ENCODE results near the gene PARVA. TPM values are rescaled to one million over a fixed set of nuclear protein-coding genes. Genes with fewer than 3 reads are reported as not detected.

The PARVA gene
- polyA plus RNA-seq, 3 donors = not detected

DNA sequence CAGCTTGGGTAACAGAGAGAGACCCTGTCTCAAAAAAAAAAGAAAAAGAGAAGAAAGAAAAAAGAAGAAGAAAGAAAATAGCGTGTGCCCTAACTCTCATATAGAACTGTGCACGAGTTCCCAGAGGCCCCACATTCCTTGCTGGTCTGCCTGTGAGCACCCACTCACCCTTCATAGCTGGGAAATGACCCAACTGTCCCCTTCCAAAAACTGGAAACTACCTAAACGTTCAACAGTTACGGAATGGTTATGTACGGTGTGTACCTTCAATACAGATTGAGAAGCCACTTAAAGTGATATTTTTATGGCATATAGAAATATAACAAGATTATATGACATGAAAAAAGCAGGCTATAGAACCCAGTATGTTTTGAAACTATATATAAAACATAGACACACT is 82.0 kb downstream of the PARVA start:
- no peak for TF ChIP-seq CTCF (IDR thresholded peaks at IDR 0.05)
- intact Hi-C loops (cut with micrococcal nuclease) = no loop called here
- Mint-ChIP-seq H3K36me3 (no peaks in the 10 kb centered on the region), H3K27me3 (ENCODE audit: low read depth in 3 of 3) (peaks cover 3 to 8% (median 8%) of the 10 kb centered on the region in 3 donors), H3K27ac (no peak overlapping the region), H3K4me1 (no peaks in the 10 kb centered on the region), H3K9me3 (peaks cover 0 to 5% (median 2%) of the 10 kb centered on the region in 7 donors), H3K4me3 (no peak overlapping the region)
- H3K9ac ChIP-seq (ENCODE audit: insufficient read depth, low read length, poor library complexity, severe bottlenecking) = no peak overlapping the region
- no peaks in the 10 kb centered on the region for H3K27me3 ChIP-seq (ENCODE audit: control insufficient read depth in 2 of 2, insufficient read depth in 2 of 2, low read length in 2 of 2)
- H4K20me1 ChIP-seq (ENCODE audit: insufficient read depth, low read length) = no peaks in the 10 kb centered on the region
- H3K36me3 ChIP-seq (replicated peaks in 1 of 2; ENCODE audit: control insufficient read depth in 1 of 2, insufficient read depth in 2 of 2, low read length in 2 of 2) = no peaks in the 10 kb centered on the region
- no peaks in the 10 kb centered on the region for H3K9me3 ChIP-seq (replicated peaks in 1 of 2; ENCODE audit: control insufficient read depth in 1 of 2, insufficient read depth in 1 of 2, low read length in 2 of 2)
- H2AFZ ChIP-seq (ENCODE audit: insufficient read depth, low read depth, low read length, poor library complexity, severe bottlenecking) = no peak overlapping the region
- DNase-seq = no peak
- no peaks in the 10 kb centered on the region for H3K4me1 ChIP-seq (ENCODE audit: control insufficient read depth in 1 of 2, insufficient read depth in 2 of 2, low read length in 2 of 2)
- no peaks in the 10 kb centered on the region for H3K79me2 ChIP-seq (ENCODE audit: insufficient read depth, low read length)
- no CpG with 5 or more reads among the region's 5 CpGs for WGBS (ENCODE audit: insufficient coverage)
- H3K27ac ChIP-seq (ENCODE audit: low read depth in 1 of 2, low read length in 2 of 2) = no peak overlapping the region
- H3K4me3 ChIP-seq (replicated peaks in 1 of 3; ENCODE audit: low read depth in 2 of 3, low read length in 3 of 3) = no peak overlapping the region
- H3K4me2 ChIP-seq (replicated peaks; ENCODE audit: extremely low read depth, low read length, poor library complexity, severe bottlenecking) = no peak overlapping the region

DNA sequence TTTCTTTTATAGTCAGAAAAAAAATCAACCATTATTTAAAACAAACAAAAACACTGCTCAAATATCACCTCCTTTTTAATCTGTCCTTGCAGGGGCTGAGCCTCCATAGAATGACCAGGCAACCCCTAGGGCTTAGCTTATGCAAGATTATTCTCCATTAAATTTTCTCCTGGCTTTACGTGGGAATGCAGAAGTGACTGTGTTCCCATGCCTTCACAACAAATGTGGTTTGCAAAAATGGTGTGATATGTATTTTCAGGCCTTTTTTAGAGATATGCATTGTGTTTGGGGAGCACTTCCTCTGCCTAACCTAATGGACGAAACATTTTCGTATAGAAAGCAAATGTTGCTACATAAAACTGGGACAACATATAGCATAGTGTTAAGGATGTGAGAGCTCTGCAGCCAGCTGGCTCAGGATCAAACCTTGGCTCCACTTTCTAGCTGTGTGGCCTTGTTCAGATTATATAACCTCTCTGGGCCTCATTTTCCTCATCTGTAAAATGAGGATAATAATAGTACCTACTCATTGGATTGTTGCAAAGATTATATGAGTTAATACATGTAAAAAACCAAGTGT is 82.6 kb downstream of the PARVA start:
- no peaks in the 10 kb centered on the region for H3K79me2 ChIP-seq (ENCODE audit: insufficient read depth, low read length)
- no peak overlapping the region for H3K27ac Mint-ChIP-seq

More for the DNA sequence above, 82.6 kb downstream of the PARVA start:
- Histone ChIP-seq H3K9me3 (replicated peaks in 1 of 2; ENCODE audit: control insufficient read depth in 1 of 2, insufficient read depth in 1 of 2, low read length in 2 of 2) (peaks cover 0 to 2% of the 10 kb centered on the region in 2 donors), H3K4me3 (replicated peaks in 1 of 3; ENCODE audit: low read depth in 2 of 3, low read length in 3 of 3) (no peak overlapping the region), H3K27me3 (ENCODE audit: control insufficient read depth in 2 of 2, insufficient read depth in 2 of 2, low read length in 2 of 2) (no peaks in the 10 kb centered on the region), H2AFZ (ENCODE audit: insufficient read depth, low read depth, low read length, poor library complexity, severe bottlenecking) (no peak overlapping the region), H3K9ac (ENCODE audit: insufficient read depth, low read length, poor library complexity, severe bottlenecking) (no peak overlapping the region), H3K36me3 (replicated peaks in 1 of 2; ENCODE audit: control insufficient read depth in 1 of 2, insufficient read depth in 2 of 2, low read length in 2 of 2) (no peaks in the 10 kb centered on the region), H4K20me1 (ENCODE audit: insufficient read depth, low read length) (no peaks in the 10 kb centered on the region), H3K4me1 (ENCODE audit: control insufficient read depth in 1 of 2, insufficient read depth in 2 of 2, low read length in 2 of 2) (no peaks in the 10 kb centered on the region), H3K27ac (ENCODE audit: low read depth in 1 of 2, low read length in 2 of 2) (no peak overlapping the region), H3K4me2 (replicated peaks; ENCODE audit: extremely low read depth, low read length, poor library complexity, severe bottlenecking) (no peak overlapping the region)
- DNase-seq = no peak
- peaks cover 0 to 8% (median 3%) of the 10 kb centered on the region in 7 donors for H3K9me3 Mint-ChIP-seq
- no peaks in the 10 kb centered on the region for H3K36me3 Mint-ChIP-seq
- H3K27me3 Mint-ChIP-seq (ENCODE audit: low read depth in 3 of 3) = peaks cover 3 to 8% (median 8%) of the 10 kb centered on the region in 3 donors
- no peak for TF ChIP-seq CTCF (IDR thresholded peaks at IDR 0.05)
- no peaks in the 10 kb centered on the region for H3K4me1 Mint-ChIP-seq
- intact Hi-C loops (cut with micrococcal nuclease) = no loop called here
- 100% methylated on average over 2 of the region's 3 CpGs for WGBS (ENCODE audit: insufficient coverage)
- no peak overlapping the region for H3K4me3 Mint-ChIP-seq
